Hepatocyte (in vitro differentiated cells): ENCODE measurements around the gene FAM111A. TPM values are rescaled to one million over a fixed set of nuclear protein-coding genes. Genes with fewer than 3 reads are reported as not detected.
A peak's percentile ranks its signal among the peaks of the same experiment; 100 is the strongest.

ENCODE experiments used
- DNase-seq: peaks from one replicate; pipeline ENCODE4 v3.0.0-alpha.2; 2016; ENCODE audit warnings: low spot score
- H2AFZ ChIP-seq: fragments of 200-600 bp; sonication (generic); 2 replicates; pipeline ENCODE4 v1.6.0; 2016; ENCODE audit warnings: antibody characterized with exemption, mild to moderate bottlenecking
- H3K27ac ChIP-seq: fragments of 200-600 bp; sonication (generic); 2 replicates; pipeline ENCODE4 v1.5.1; 2016; ENCODE audit warnings: mild to moderate bottlenecking
- H3K27me3 ChIP-seq: fragments of 200-600 bp; sonication (generic); 2 replicates; pipeline ENCODE4 v1.6.1; 2016
- H3K36me3 ChIP-seq: fragments of 200-600 bp; sonication (generic); replicated peaks from 2 replicates; pipeline ENCODE4 v1.5.1; 2016; ENCODE audit warnings: low read depth; ENCODE audit not compliant: insufficient read depth
- H3K4me1 ChIP-seq: fragments of 200-600 bp; sonication (generic); 2 replicates; pipeline ENCODE4 v1.5.1; 2016; ENCODE audit warnings: mild to moderate bottlenecking, moderate library complexity; ENCODE audit not compliant: insufficient read depth
- H3K4me2 ChIP-seq: fragments of 200-600 bp; sonication (generic); 2 replicates; pipeline ENCODE4 v1.6.0; 2016
- H3K4me3 ChIP-seq: fragments of 200-600 bp; sonication (generic); 2 replicates; pipeline ENCODE4 v1.5.1; 2016; ENCODE audit warnings: mild to moderate bottlenecking
- H3K79me2 ChIP-seq: fragments of 200-600 bp; sonication (generic); 2 replicates; pipeline ENCODE4 v1.6.0; 2017; ENCODE audit warnings: mild to moderate bottlenecking
- H3K9me2 ChIP-seq: fragments of 200-600 bp; sonication (generic); replicated peaks from 2 replicates; pipeline ENCODE4 v1.6.0; 2017; ENCODE audit warnings: mild to moderate bottlenecking; ENCODE audit not compliant: insufficient read depth
- H3K9me3 ChIP-seq: fragments of 200-600 bp; sonication (generic); 2 replicates; pipeline ENCODE4 v1.5.1; 2016; ENCODE audit warnings: low read depth, mild to moderate bottlenecking
- H4K20me1 ChIP-seq: fragments of 200-600 bp; sonication (generic); 2 replicates; pipeline ENCODE4 v1.6.0; 2016; ENCODE audit warnings: mild to moderate bottlenecking; ENCODE audit not compliant: insufficient read depth, poor library complexity, severe bottlenecking
- EZH2 ChIP-seq: fragments of 200-600 bp; sonication (generic); IDR thresholded peaks from 2 replicates; pipeline ENCODE4 v1.6.1; 2016; ENCODE audit warnings: antibody characterized with exemption, mild to moderate bottlenecking, borderline replicate concordance
- EZH2phosphoT487 ChIP-seq: fragments of 200-600 bp; sonication (generic); IDR thresholded peaks from one replicate; pipeline ENCODE4 v1.6.1; 2018; ENCODE audit warnings: antibody characterized with exemption, mild to moderate bottlenecking, low read depth, moderate library complexity; ENCODE audit not compliant: unreplicated experiment, severe bottlenecking
- WGBS: methylation state at CpG from one replicate; pipeline ENCODE4 v1.1.6; 2016; ENCODE audit warnings: low lambda C conversion rate; ENCODE audit errors: missing lambda C conversion rate; 5-methylcytosine and 5-hydroxymethylcytosine counted together
- polyA plus RNA-seq: library from polyadenylated mRNA; unstranded; fragments of >200 nt; fragmentation: Nextera tagmentation; extraction: Ambion mirVana; gene quantifications from 2 replicates; pipeline ENCODE4 v1.2.1, GENCODE V29; 2016
- total RNA-seq: library from RNA; depleted of rRNA; stranded (reverse); fragments of >200 nt; gene quantifications from 2 replicates; pipeline ENCODE4 v1.2.3, GENCODE V29; 2014
- TF ChIP-seq, protein P1 (sequence below): fragments of 200-600 bp; sonication (generic); IDR thresholded peaks from 2 replicates; pipeline ENCODE4 v1.5.1; 2016; ENCODE audit warnings: antibody characterized with exemption, mild to moderate bottlenecking; ENCODE audit not compliant: poor library complexity

Gene FAM111A
- total and polyA plus RNA-seq, 2 experiments from 2014 or later = 20.0 to 43.2 TPM

DNA sequence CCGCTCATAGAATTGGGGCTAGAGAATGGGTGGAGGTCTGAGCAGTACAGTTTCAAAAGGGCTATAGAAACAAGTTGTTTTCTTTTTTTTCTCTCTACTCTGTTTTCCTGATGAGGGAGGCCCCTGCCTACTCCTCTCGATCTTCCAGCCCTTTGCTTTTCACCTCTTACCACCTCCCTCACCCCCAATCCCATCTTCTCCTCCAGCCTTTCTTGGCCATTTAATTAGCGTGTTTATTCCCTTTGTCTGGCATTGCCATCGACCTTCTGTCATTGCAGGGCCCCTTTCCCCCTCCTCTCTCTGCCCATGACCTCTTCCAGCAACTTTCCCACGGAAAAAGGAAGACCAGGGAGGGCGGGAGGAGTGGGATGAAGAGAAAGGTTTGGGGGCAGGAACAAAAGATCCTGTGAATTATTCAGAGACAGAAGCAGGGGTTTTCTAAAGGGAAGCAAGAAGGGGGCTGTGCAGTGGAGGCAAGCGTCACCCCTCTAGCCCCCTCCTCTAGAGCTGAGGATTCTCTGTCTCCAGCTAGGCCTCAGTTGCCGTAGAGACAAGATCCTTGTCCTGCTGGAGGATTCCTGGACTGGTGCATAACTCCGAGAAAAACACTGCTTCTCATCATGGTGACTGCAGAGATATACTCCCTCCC lies 42.2 kb downstream of the FAM111A start:
- peak overlapping the region; percentile 61 for H3K4me2 ChIP-seq
- H2AFZ ChIP-seq = no peak overlapping the region
- no peaks in the 10 kb centered on the region for H3K36me3 ChIP-seq
- H3K4me1 ChIP-seq = peaks cover 41% of the 10 kb centered on the region
- no peaks in the 10 kb centered on the region for H3K27me3 ChIP-seq
- no peak overlapping the region for H3K4me3 ChIP-seq
- no peak for TF ChIP-seq EZH2
- TF ChIP-seq, protein P1, sequence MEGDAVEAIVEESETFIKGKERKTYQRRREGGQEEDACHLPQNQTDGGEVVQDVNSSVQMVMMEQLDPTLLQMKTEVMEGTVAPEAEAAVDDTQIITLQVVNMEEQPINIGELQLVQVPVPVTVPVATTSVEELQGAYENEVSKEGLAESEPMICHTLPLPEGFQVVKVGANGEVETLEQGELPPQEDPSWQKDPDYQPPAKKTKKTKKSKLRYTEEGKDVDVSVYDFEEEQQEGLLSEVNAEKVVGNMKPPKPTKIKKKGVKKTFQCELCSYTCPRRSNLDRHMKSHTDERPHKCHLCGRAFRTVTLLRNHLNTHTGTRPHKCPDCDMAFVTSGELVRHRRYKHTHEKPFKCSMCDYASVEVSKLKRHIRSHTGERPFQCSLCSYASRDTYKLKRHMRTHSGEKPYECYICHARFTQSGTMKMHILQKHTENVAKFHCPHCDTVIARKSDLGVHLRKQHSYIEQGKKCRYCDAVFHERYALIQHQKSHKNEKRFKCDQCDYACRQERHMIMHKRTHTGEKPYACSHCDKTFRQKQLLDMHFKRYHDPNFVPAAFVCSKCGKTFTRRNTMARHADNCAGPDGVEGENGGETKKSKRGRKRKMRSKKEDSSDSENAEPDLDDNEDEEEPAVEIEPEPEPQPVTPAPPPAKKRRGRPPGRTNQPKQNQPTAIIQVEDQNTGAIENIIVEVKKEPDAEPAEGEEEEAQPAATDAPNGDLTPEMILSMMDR = no peak
- TF ChIP-seq EZH2phosphoT487 = no peak
- H3K9me3 ChIP-seq = no peaks in the 10 kb centered on the region
- H3K79me2 ChIP-seq = peaks cover 75% of the 10 kb centered on the region
- peaks cover 4% of the 10 kb centered on the region for H4K20me1 ChIP-seq
- no peak for DNase-seq
- 68% methylated on average over 9 of the region's 9 CpGs for WGBS
- H3K9me2 ChIP-seq = no peaks in the 10 kb centered on the region
- peak overlapping the region; percentile 91 for H3K27ac ChIP-seq

- peak overlapping the region; percentile 91 for H3K27ac ChIP-seq
- 66% methylated on average over 5 of the region's 5 CpGs for WGBS
- no peaks in the 10 kb centered on the region for H3K9me2 ChIP-seq
- H2AFZ ChIP-seq = no peak overlapping the region
- H3K9me3 ChIP-seq = no peaks in the 10 kb centered on the region
- TF ChIP-seq EZH2 = no peak
- TF ChIP-seq, protein P1 = no peak
- TF ChIP-seq EZH2phosphoT487 = no peak
- no peak overlapping the region for H3K4me3 ChIP-seq
- H3K36me3 ChIP-seq = no peaks in the 10 kb centered on the region
- DNase-seq = peak; percentile 29
- peaks cover 41% of the 10 kb centered on the region for H3K4me1 ChIP-seq
- H4K20me1 ChIP-seq = peaks cover 4% of the 10 kb centered on the region
- H3K27me3 ChIP-seq = no peaks in the 10 kb centered on the region
- H3K4me2 ChIP-seq = peak overlapping the region; percentile 61
- H3K79me2 ChIP-seq = peaks cover 68% of the 10 kb centered on the region
Measured at GRCh38 chr11:59185386-59185945, 42.8 kb downstream of the FAM111A start.

DNA sequence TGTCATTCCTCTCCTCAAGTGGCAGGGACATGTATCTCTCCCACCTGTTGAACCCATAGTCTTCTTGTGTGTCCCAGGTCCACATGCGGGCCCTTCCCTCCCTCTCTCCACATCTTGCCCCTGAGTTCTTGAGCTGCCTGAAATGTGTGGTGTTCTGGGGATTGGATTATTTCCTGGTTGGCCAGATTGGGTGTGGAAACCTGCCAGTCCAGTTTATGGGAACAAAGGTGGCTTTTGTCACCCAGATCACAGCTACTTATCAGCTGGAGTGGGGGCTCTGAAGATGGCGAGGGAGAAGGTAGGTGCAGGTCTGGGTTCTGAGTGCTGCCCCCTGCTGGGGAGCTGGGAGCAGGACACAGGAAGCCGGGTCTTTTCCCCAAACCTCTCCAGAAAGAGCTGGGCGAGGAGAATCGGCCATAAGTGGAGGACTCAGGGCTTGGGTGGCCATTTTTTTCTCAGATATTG lies 43.5 kb downstream of the FAM111A start:
- Histone ChIP-seq H3K36me3 (no peaks in the 10 kb centered on the region), H3K9me2 (no peaks in the 10 kb centered on the region), H3K4me2 (peak overlapping the region; percentile 61), H3K27ac (peak overlapping the region; percentile 91), H3K79me2 (peaks cover 61% of the 10 kb centered on the region), H2AFZ (no peak overlapping the region), H3K4me3 (no peak overlapping the region), H3K9me3 (no peaks in the 10 kb centered on the region), H3K4me1 (peaks cover 41% of the 10 kb centered on the region), H4K20me1 (no peaks in the 10 kb centered on the region), H3K27me3 (no peaks in the 10 kb centered on the region)
- 43% methylated on average over 5 of the region's 5 CpGs for WGBS
- no peak for TF ChIP-seq EZH2phosphoT487
- TF ChIP-seq, protein P1 = peak; percentile 67
- DNase-seq = peak; percentile 85
